ENCODE results near the gene FAM227A.

Gene FAM227A

GRCh38 chr22:38700270-38700788, 44.1 kb upstream of the FAM227A start:
- TF ChIP-seq TAF1 (IDR thresholded peaks at IDR 0.05; ENCODE audit: borderline replicate concordance, insufficient read depth, low read length) (no peak), POLR2AphosphoS5 (IDR thresholded peaks at IDR 0.05; ENCODE audit: low read depth, low read length) (no peak), FOXP2 (optimal IDR thresholded peaks at IDR 0.05; ENCODE audit: borderline replicate concordance, extremely low read depth, extremely low read length, insufficient read depth) (no peak), SIN3A (IDR thresholded peaks at IDR 0.05; ENCODE audit: borderline replicate concordance, insufficient read depth, low read length) (no peak), REST (IDR thresholded peaks at IDR 0.05; ENCODE audit: insufficient read depth in 1 of 2, low read depth in 2 of 2, low read length in 2 of 2) (no peak)

- no peak for TF ChIP-seq REST (IDR thresholded peaks at IDR 0.05; ENCODE audit: insufficient read depth in 1 of 2, low read depth in 2 of 2, low read length in 2 of 2)
- TF ChIP-seq TAF1 (IDR thresholded peaks at IDR 0.05; ENCODE audit: borderline replicate concordance, insufficient read depth, low read length) = no peak
- TF ChIP-seq POLR2AphosphoS5 (IDR thresholded peaks at IDR 0.05; ENCODE audit: low read depth, low read length) = no peak
- TF ChIP-seq FOXP2 (optimal IDR thresholded peaks at IDR 0.05; ENCODE audit: borderline replicate concordance, extremely low read depth, extremely low read length, insufficient read depth) = no peak
- TF ChIP-seq SIN3A (IDR thresholded peaks at IDR 0.05; ENCODE audit: borderline replicate concordance, insufficient read depth, low read length) = no peak
These were observed 43.6 kb upstream of the FAM227A start for GRCh38 chr22:38699784-38700183.

GRCh38 chr22:38699143-38699542, 43.0 kb upstream of the FAM227A start:
- TF ChIP-seq FOXP2 (optimal IDR thresholded peaks at IDR 0.05; ENCODE audit: borderline replicate concordance, extremely low read depth, extremely low read length, insufficient read depth) = no peak

- no peak for TF ChIP-seq FOXP2 (optimal IDR thresholded peaks at IDR 0.05; ENCODE audit: borderline replicate concordance, extremely low read depth, extremely low read length, insufficient read depth)
- TF ChIP-seq SIN3A (IDR thresholded peaks at IDR 0.05; ENCODE audit: borderline replicate concordance, insufficient read depth, low read length) = no peak
- TF ChIP-seq REST (IDR thresholded peaks at IDR 0.05; ENCODE audit: insufficient read depth in 1 of 2, low read depth in 2 of 2, low read length in 2 of 2) = no peak
- no peak for TF ChIP-seq TAF1 (IDR thresholded peaks at IDR 0.05; ENCODE audit: borderline replicate concordance, insufficient read depth, low read length)
- no peak for TF ChIP-seq POLR2AphosphoS5 (IDR thresholded peaks at IDR 0.05; ENCODE audit: low read depth, low read length)
These were observed 42.4 kb upstream of the FAM227A start for GRCh38 chr22:38698407-38699094.

- no peak for TF ChIP-seq POLR2AphosphoS5 (IDR thresholded peaks at IDR 0.05; ENCODE audit: low read depth, low read length)
- TF ChIP-seq FOXP2 (optimal IDR thresholded peaks at IDR 0.05; ENCODE audit: borderline replicate concordance, extremely low read depth, extremely low read length, insufficient read depth) = no peak
- TF ChIP-seq REST (IDR thresholded peaks at IDR 0.05; ENCODE audit: insufficient read depth in 1 of 2, low read depth in 2 of 2, low read length in 2 of 2) = no peak
- no peak for TF ChIP-seq TAF1 (IDR thresholded peaks at IDR 0.05; ENCODE audit: borderline replicate concordance, insufficient read depth, low read length)
- no peak for TF ChIP-seq SIN3A (IDR thresholded peaks at IDR 0.05; ENCODE audit: borderline replicate concordance, insufficient read depth, low read length)
These were observed 41.4 kb upstream of the FAM227A start for GRCh38 chr22:38697425-38698089.
